ENCODE measurements around the gene AP3B1.

- TF ChIP-seq CTCF (IDR thresholded peaks at IDR 0.05) (no peak), EZH2 (IDR thresholded peaks at IDR 0.05; ENCODE audit: borderline replicate concordance, insufficient read depth, low read depth, low read length, poor library complexity, severe bottlenecking) (no peak)
Measured at GRCh38 chr5:78002690-78003089, 291.8 kb downstream of the AP3B1 start.
